GM13977 (cell line): ENCODE data around the gene CBR4.
"Not testable (repeated sequence)": the region's sequence is repeated elsewhere in the genome, so short reads cannot be mapped to it uniquely, and the experiment has no call there.

Source experiments
- DNase-seq: peaks from one replicate; pipeline ENCODE4 v3.0.0; 2012; ENCODE audit warnings: low spot score
- CTCF ChIP-seq: IDR thresholded peaks from 2 replicates; pipeline ENCODE4 v1.5.1; 2012; ENCODE audit warnings: mild to moderate bottlenecking, control low read depth; ENCODE audit not compliant: insufficient read depth; ENCODE audit errors: extremely low read depth, missing control alignments
- in situ Hi-C: fragments of 300-500 bp; cut with MboI; formaldehyde crosslinking; loops from one replicate; pipeline ENCODE4 v1.12.0; 2022; ENCODE audit warnings: low sequenced_read_pairs, low pct_unique_long_range_greater_than_20kb, mixed read lengths, inconsistent platforms; ENCODE audit not compliant: unreplicated experiment

Gene CBR4

DNA sequence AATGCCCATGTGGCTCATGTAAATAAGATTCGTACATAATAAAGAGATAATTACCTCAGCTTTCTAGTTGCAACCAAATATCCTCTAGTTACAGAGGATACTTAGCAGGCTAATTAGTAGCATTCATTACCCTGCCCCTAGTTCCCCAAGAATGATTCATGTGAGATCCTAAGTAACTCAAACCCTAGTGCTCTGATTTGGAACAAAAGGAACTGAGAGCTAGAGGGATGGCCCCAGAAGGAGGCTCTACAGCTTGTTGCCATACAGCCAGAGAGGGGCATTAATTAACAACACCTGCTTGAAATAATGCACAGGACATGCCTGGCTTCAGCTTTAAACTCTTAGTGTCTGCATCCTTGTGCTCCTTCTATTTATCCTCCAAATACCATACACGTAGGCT is 32.6 kb upstream of the CBR4 start:
- TF ChIP-seq CTCF = no peak
- in situ Hi-C loops = no loop called here
- DNase-seq = no peak

DNA sequence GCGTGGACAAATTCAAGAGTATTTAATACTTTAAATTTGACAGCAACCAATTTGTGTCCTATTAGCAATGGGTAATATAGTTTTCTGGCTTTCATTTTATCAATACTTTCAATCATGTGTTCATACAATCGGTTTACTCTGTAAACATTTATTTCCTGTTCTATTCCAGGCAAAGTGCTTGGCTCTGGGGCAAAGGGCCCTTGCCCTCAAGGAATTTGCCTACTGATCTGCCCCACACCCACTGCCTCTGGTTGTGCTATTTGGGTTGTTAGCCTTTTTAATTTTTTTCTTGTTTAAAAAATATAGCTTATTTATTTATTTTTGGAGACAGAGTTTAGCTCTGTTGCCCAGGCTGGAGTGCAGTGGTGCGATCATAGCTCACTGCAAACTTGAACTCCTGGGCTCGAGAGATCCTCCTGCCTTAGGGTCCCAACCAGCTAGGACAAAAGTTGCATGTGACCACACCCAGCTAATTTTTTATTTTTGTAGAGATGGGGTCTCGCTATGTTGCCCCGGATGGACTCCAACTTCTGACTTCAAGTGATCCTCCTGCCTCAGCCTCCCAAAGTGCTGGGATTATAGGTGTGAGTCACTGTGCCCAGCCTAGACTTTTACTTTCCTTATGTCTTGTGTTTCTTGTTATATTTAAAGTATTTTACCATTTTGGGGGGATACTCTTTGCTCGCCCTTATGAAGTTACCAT is 30.7 kb upstream of the CBR4 start:
- TF ChIP-seq CTCF = no peak

GRCh38 chr4:169039251-169039954 is 29.3 kb upstream of the CBR4 start:
- in situ Hi-C loops = no loop called here
- no peak for TF ChIP-seq CTCF
- no peak for DNase-seq

More for the DNA sequence above, 30.7 kb upstream of the CBR4 start:
- DNase-seq = no peak
- in situ Hi-C loops = no loop called here

DNA sequence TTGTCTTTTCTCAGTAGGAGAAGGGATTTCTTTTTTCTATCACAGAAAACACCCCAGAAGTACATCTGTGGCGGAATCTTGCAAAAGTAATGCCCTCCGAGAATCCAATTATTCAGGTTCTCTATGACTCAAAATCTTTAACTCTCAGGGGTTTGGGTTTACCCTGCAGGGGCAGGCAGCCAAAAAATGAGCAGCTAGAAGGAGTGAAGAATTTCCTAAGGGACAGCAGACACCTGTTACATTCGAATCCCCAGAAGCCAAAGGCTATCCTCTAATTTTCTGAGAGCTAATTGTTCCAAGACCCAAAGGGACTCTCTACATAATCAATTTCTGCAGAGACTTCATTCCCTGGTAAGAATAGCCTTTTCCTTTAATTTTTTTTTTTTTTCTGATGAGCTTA is 27.5 kb upstream of the CBR4 start:
- no peak for DNase-seq
- no peak for TF ChIP-seq CTCF
- in situ Hi-C loops = no loop called here

GRCh38 chr4:169035871-169036620 is 26.0 kb upstream of the CBR4 start:
- DNase-seq, in situ Hi-C loops: not testable (repeated sequence)

- in situ Hi-C loops = no loop called here
- no peak for DNase-seq
- no peak for TF ChIP-seq CTCF
These were observed 23.6 kb upstream of the CBR4 start for GRCh38 chr4:169033660-169034059.
